HG02943 (cell line): ENCODE results near the gene CCNG2.
A peak's percentile ranks its signal among the peaks of the same experiment; 100 is the strongest.
"Not testable (repeated sequence)": the region's sequence is repeated elsewhere in the genome, so short reads cannot be mapped to it uniquely, and the experiment has no call there.

ENCODE experiments used
- ATAC-seq: cut with Tn5 transposase; IDR thresholded peaks from one replicate; pipeline ENCODE4 v1.9.1; 2021; ENCODE audit warnings: mild to moderate bottlenecking, low read depth, moderate library complexity; ENCODE audit not compliant: unreplicated experiment

CCNG2 gene, protein sequence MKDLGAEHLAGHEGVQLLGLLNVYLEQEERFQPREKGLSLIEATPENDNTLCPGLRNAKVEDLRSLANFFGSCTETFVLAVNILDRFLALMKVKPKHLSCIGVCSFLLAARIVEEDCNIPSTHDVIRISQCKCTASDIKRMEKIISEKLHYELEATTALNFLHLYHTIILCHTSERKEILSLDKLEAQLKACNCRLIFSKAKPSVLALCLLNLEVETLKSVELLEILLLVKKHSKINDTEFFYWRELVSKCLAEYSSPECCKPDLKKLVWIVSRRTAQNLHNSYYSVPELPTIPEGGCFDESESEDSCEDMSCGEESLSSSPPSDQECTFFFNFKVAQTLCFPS

GRCh38 chr4:77156912-77157858, at the start of gene CCNG2:
CCNG2 (plus strand) TSS chr4:77157207; CDS start chr4:77158533, 1,326 bp downstream.
- ATAC-seq, result peak; percentile 27

- no peak for ATAC-seq
Measured at GRCh38 chr4:77110730-77111129, 46.3 kb upstream of the CCNG2 start.

GRCh38 chr4:77113069-77113468, 43.9 kb upstream of the CCNG2 start:
- ATAC-seq, result no peak

GRCh38 chr4:77117721-77118120, 39.3 kb upstream of the CCNG2 start:
- no peak for ATAC-seq

DNA sequence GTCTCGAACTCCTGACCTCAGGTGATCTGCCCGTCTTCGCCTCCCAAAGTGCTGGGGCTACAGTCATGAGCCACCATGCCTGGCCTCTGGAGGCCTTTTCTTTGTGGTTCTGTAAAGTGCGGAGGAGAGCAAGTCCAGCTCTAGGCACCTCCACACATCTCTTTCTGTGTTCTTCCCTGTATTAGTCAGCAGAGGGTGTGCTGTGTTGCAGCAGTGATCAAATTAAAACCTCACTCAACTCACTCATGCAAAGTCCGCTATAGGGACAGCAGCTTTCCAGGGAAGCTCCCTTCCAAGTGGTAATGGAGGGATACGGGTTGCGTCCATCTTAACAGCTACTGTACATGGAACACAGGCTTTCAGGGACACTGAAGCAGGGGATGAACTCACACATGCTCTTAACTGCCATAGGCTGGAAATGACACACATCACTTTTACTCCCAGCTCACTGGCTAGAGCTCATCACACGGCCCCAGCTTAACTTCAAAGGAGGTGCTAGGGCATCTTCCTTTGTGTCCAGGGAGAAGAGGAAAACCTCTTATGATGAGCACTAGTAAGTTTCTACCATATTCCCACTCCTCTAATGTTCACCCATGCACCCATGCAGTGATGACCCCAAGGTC, 36.0 kb upstream of the CCNG2 start:
- no peak for ATAC-seq

DNA sequence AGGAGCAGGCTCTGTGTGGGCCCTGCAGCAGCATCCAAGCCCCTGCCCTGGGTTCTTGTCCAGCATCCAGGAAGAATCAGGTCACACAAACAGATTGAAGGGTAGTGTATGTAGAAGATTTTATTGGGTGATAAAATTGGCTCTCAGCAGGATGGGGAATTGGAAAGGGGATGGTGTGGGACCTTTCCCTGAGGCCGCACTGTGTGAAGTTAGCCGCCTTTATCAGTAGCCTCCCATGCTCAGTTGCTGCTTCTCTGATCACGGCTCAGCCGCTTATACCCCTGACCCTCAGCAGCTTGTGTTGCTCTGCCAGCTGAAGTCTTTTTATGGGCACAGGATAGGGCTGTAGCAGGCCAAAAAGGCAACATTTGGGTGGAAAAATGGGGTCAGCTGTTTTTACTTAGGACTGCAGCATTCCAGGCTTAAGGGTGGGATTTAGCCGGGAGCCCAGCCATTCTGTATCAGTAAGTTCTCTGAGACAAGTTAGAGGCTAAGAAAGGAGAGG, 35.2 kb upstream of the CCNG2 start:
- ATAC-seq, result no peak

- ATAC-seq, result no peak
Measured at GRCh38 chr4:77122656-77123055, 34.4 kb upstream of the CCNG2 start.

DNA sequence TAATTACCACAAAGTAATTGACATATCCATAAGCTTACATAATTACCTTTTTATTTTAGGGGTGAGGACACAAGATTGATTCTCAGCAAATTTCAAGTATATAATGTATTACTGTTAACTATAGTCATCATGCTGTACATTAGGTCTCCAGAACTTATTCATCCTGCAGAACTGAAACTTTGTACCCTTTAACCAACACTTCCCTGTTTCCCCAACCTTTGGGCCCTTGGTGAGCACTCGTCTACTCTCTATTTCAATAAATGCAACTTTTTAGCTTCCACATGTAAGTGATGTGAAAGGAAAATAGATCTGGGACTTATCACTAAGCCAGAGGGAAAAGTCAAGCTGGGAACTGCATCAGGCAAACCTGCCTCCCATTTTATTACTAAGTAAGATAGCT, 33.6 kb upstream of the CCNG2 start:
- ATAC-seq, result no peak

GRCh38 chr4:77124576-77124975, 32.4 kb upstream of the CCNG2 start:
- ATAC-seq, result no peak

GRCh38 chr4:77125961-77126360, 31.0 kb upstream of the CCNG2 start:
- ATAC-seq, result no peak

- peak; percentile 78 for ATAC-seq
Measured at GRCh38 chr4:77126809-77127208, 30.2 kb upstream of the CCNG2 start.

GRCh38 chr4:77127215-77127614, 29.8 kb upstream of the CCNG2 start:
- ATAC-seq, result peak; percentile 60

DNA sequence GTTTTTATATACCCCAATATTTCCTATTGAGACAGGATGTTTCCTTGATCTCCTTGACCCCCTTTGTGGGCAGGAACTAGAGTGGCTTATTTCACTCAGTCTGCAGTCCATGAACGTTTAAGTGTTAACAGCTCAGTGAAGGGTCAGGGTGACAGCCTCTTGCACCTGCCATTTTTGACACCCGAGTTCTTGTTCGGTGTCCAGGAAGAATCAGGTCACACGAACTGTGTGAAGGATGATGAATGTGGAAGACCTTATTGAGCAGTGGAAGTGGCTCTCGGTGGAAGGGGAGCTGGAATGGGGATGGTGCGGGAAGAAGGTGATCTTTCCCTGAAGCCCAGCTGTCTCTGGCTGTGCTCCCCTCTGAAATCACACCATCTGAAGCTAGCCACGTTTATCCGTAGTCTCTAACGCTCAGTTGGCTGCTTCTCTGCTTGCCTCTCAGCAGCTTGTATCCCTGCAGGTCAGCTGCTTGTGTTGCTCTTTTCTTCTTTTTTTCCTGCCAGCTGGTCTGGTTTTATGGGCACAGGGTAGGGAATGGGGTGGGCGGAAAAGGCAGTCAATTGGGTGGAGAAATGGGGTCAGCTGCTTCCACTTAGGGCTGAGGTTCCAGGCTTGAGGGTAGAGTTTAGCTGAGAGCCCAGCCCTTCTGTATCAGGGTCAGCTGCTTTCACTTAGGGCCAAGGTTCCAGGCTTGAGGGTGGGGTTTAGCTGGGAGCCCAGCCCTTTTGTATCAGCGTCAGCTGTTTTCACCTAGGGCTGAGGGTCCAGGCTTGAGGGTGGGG, 29.0 kb upstream of the CCNG2 start:
- ATAC-seq, result no peak

GRCh38 chr4:77132652-77133312, 24.2 kb upstream of the CCNG2 start:
- ATAC-seq, result no peak

- not testable (repeated sequence) for ATAC-seq
Measured at GRCh38 chr4:77137448-77137847, 19.6 kb upstream of the CCNG2 start.

DNA sequence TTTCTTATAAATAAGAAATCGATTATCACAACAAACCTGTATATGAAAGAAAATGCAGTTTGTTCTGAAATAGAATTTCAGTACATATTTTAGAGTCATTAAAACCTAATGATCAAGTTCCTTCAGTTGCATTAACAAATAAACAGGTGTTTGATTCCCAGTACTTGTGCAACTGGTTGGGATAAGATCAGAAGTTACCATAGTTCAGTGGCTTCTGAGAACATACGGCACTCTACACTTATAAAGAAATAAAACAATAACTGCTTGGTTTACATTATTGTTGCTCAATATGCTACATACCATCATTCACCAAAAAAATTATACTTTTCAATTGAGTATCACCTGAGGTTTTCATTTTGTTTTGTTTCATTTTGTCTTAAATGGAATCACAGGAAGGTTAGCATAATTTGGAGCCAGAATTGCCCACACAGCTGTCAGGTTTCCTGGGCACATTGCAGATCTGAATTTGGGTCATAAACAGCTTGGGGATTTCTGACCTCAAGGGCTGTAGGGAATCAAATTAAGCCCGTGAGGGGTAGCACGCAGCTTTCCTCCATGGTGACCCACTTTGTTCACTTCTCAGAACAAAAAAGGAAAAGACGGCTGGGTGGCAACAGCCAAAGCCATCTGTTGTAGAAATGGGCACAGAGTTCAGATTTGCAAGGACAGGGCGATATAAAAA, 14.9 kb upstream of the CCNG2 start:
- no peak for ATAC-seq

GRCh38 chr4:77142646-77143028, 14.4 kb upstream of the CCNG2 start:
- ATAC-seq, result no peak

- ATAC-seq, result no peak
Measured at GRCh38 chr4:77143091-77143490, 13.9 kb upstream of the CCNG2 start.

- ATAC-seq, result no peak
Measured at GRCh38 chr4:77145842-77146185, 11.2 kb upstream of the CCNG2 start.
